ENCODE measurements around the gene TXNDC16.
"Not testable (repeated sequence)": the region's sequence is repeated elsewhere in the genome, so short reads cannot be mapped to it uniquely, and the experiment has no call there.

TXNDC16 gene

DNA sequence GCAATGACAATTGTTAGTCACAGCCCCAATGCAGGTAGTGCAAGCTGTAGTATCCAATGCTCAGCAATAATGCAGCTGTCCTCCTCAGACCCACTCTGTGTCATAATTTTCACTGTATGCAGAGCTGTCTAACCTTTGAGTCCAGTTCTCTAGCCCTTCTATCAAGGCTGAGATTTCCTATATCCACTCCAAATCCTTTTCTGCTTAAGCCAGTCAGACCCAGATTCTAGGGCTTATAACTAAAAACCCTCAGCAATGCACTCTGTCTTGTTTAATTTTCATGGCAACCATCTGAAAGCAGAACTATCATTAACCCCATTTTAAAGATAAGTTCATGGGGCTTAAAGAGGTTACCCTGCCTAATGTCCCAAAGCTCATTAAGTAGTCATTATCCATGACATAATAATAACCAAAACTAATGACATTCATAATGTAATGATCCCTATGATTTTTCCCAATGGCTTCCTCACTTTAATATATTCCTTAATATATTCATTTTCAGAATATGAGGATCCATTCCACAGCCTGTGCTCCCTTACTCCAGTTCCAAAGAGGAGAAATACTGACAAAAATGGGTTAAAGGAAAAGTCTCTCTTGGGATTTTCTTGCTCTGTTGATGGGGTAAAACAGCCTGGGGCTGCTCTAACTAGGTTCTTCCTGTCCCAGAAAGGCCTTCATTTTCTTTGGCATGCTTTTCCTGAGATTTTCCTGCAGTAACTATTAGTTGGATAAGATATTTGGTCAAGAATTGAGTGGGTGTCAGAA lies 29.5 kb downstream of the TXNDC16 start:
- Histone ChIP-seq H3K36me3 (ENCODE audit: insufficient read depth, low read length) (no peaks in the 10 kb centered on the region), H3K27me3 (ENCODE audit: insufficient read depth, low read length) (no peaks in the 10 kb centered on the region), H2AFZ (ENCODE audit: low read depth, low read length) (no peak overlapping the region), H3K4me1 (ENCODE audit: insufficient read depth, low read length) (no peaks in the 10 kb centered on the region), H3K9me3 (ENCODE audit: low read length) (no peaks in the 10 kb centered on the region), H3K4me3 (ENCODE audit: low read length) (no peak overlapping the region)

DNA sequence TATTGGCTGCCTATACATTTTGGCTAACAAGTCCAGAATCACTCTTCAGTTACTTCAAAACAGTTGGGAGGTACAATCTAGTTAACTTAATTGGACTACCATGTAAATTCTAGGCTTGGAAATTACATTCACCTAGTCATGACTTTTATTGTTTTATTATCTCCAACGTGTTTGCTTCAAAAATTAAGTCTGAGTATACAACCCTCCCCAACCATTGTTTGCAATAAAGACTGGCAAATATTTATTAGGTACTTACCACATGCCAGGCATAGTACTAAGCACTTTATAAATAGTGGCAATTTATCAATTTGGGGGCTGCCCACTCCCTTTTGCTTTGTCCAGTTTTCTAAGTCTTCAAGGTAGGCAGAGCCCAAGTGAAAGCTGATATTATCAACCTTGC lies 30.3 kb downstream of the TXNDC16 start:
- Histone ChIP-seq H3K9me3 (ENCODE audit: low read length) (no peaks in the 10 kb centered on the region), H3K36me3 (ENCODE audit: insufficient read depth, low read length) (no peaks in the 10 kb centered on the region), H3K4me3 (ENCODE audit: low read length) (no peak overlapping the region), H3K4me1 (ENCODE audit: insufficient read depth, low read length) (no peaks in the 10 kb centered on the region), H3K27me3 (ENCODE audit: insufficient read depth, low read length) (no peaks in the 10 kb centered on the region), H2AFZ (ENCODE audit: low read depth, low read length) (no peak overlapping the region)

DNA sequence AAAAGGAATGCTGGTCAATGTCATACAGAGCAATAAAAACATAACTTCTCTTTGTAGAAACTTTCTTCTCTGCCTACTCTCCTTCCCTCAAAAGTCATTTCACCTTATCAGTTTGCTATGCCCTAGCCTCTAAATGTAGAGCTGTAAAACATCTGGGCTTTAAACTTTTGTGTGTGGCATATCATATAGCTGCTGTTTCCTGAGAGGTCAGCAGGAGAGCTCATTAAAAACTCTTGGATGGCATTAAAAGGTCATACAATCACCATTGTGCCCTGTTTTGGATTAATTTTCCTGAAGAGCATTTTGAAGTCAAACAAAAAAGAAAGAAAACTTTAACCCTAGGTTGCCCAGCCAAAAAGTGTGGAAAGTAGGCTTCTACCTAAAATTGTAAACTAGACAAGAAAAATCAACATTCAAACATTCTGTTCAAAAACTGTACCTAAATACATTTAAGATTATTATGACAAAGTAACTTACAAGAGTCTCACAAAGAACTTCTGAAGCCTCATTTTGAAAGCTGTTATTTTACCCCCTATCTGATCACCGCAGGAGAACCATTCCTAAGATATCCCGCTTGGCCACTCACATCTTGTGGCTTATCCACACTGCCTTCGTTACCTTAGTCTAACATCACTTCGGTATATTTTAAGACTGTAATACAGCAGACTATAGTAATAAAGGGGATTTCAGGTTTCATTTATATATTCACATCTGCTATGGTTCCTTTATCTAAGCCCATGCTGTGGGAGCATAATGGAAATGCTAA lies 38.1 kb downstream of the TXNDC16 start:
- no peaks in the 10 kb centered on the region for H3K9me3 ChIP-seq (ENCODE audit: low read length)
- no peaks in the 10 kb centered on the region for H3K4me1 ChIP-seq (ENCODE audit: insufficient read depth, low read length)
- no peaks in the 10 kb centered on the region for H3K27me3 ChIP-seq (ENCODE audit: insufficient read depth, low read length)
- H3K36me3 ChIP-seq (ENCODE audit: insufficient read depth, low read length), result no peaks in the 10 kb centered on the region
- no peak overlapping the region for H3K4me3 ChIP-seq (ENCODE audit: low read length)
- no peak overlapping the region for H2AFZ ChIP-seq (ENCODE audit: low read depth, low read length)

DNA sequence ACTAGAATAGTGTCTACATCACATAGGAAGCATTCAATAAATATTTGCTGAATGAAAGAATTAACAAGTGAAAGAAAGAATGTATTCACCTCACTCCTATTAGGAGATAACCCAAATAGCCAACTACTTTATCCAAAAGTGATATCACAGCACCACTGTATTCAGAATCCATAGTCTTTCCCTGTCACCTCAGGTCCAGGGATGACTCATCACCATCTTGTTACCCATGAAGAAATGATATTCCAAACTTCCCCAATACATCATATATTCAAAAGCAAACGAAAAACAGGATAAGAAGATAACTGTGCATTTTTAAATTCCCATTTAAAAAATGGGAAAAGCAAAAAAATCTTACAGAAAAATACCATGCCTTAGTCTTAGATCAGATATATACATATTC lies 39.1 kb downstream of the TXNDC16 start:
- H2AFZ ChIP-seq (ENCODE audit: low read depth, low read length), result no peak overlapping the region

DNA sequence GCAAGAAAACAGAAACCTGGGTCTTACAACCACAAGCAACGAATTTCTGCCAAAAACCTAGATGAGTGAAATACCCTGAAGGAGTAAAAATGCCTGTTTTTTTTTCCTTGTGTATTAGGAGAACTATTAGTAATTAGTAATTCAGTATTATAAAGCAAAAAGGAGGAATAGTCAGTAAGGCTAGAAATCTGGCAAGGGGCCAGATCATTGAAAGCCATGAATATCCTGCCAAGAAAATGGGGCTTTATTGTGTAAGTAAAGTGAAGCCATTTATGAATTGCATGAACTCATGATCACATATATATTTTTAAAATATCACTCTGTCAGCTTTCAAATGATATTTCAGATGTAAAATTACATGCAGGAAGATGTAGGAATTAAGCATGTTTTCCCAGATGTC lies 57.9 kb downstream of the TXNDC16 start:
- Histone ChIP-seq H3K27me3 (ENCODE audit: insufficient read depth, low read length) (no peaks in the 10 kb centered on the region), H3K36me3 (ENCODE audit: insufficient read depth, low read length) (peaks cover 3% of the 10 kb centered on the region), H3K4me1 (ENCODE audit: insufficient read depth, low read length) (no peaks in the 10 kb centered on the region), H3K4me3 (ENCODE audit: low read length) (no peak overlapping the region), H2AFZ (ENCODE audit: low read depth, low read length) (no peak overlapping the region), H3K9me3 (ENCODE audit: low read length) (no peaks in the 10 kb centered on the region)

More for the DNA sequence above, 39.1 kb downstream of the TXNDC16 start:
- no peaks in the 10 kb centered on the region for H3K27me3 ChIP-seq (ENCODE audit: insufficient read depth, low read length)
- H3K36me3 ChIP-seq (ENCODE audit: insufficient read depth, low read length), result no peaks in the 10 kb centered on the region
- H3K9me3 ChIP-seq (ENCODE audit: low read length), result no peaks in the 10 kb centered on the region
- H3K4me3 ChIP-seq (ENCODE audit: low read length), result no peak overlapping the region
- no peaks in the 10 kb centered on the region for H3K4me1 ChIP-seq (ENCODE audit: insufficient read depth, low read length)

DNA sequence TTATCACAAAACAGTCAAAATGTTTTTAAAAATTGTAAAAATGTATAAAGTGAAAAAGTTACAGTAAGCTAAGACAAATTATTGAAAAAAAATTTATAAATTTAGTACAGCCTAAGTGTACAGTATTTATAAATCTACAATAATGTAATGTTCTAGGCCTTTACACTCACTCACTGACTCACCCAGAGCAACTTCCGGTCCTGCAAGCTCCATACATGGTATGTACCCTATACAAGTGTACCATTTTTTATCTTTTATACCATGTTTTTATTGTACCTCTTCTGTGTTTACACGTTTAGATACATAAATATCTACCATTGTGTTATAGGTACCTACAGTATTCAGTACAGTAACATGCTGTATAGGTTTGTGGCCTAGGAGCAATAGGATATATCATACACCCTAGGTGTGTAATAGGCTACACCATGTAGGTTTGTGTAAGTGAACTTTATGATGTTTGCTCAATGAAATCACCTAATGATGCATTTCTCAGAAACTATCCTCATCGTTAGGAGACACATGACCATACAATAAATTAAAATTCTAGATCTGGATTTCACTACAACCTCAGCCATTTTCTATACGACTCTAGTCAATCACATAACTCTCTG lies 66.8 kb downstream of the TXNDC16 start:
- H3K4me1 ChIP-seq (ENCODE audit: insufficient read depth, low read length), result no peaks in the 10 kb centered on the region

DNA sequence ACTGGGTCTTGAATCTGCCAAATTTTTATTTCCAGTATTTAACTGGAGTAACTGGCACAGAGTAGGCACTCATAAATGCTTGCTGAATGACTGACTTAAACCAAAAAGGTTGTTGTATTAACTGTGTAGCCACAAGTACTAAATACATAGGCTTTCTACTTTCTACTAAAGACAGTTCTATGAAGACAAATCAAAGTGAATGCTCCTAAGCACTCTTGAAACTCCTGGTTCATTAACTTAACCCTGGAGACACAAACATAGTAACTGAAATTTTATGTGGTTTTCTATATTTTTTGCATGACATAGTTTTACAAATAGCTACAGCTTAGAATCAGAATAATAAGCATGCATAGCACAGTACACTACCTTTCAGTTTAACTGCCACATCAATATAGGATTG lies 70.4 kb downstream of the TXNDC16 start:
- Histone ChIP-seq H2AFZ (ENCODE audit: low read depth, low read length) (no peak overlapping the region), H3K4me1 (ENCODE audit: insufficient read depth, low read length) (no peaks in the 10 kb centered on the region), H3K36me3 (ENCODE audit: insufficient read depth, low read length) (no peaks in the 10 kb centered on the region), H3K9me3 (ENCODE audit: low read length) (no peaks in the 10 kb centered on the region), H3K27me3 (ENCODE audit: insufficient read depth, low read length) (no peaks in the 10 kb centered on the region), H3K4me3 (ENCODE audit: low read length) (no peak overlapping the region)

More for the DNA sequence above, 66.8 kb downstream of the TXNDC16 start:
- no peaks in the 10 kb centered on the region for H3K27me3 ChIP-seq (ENCODE audit: insufficient read depth, low read length)
- H2AFZ ChIP-seq (ENCODE audit: low read depth, low read length), result no peak overlapping the region
- H3K9me3 ChIP-seq (ENCODE audit: low read length), result no peaks in the 10 kb centered on the region
- H3K36me3 ChIP-seq (ENCODE audit: insufficient read depth, low read length), result peaks cover 3% of the 10 kb centered on the region
- H3K4me3 ChIP-seq (ENCODE audit: low read length), result no peak overlapping the region

DNA sequence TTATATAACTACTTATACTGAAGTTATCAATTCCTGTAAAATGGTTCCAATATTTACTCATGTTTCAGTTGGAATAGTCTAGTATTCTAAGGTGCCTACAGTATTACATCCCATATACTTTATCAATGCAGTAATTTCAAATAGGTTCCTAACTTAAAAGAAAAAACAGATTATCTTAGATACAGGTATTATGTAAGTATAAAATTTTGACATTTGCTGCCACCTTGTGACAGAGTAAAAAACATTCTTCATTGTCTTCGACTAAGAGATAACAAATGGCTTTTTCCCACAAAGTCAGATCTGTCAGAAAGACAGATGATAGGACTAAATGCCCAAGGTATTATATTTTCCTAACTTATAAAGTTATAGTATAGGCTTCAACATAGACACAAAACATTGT lies 78.7 kb downstream of the TXNDC16 start:
- Histone ChIP-seq H3K9me3 (ENCODE audit: low read length) (peaks cover 3% of the 10 kb centered on the region), H2AFZ (ENCODE audit: low read depth, low read length) (no peak overlapping the region), H3K36me3 (ENCODE audit: insufficient read depth, low read length) (no peaks in the 10 kb centered on the region), H3K4me1 (ENCODE audit: insufficient read depth, low read length) (no peaks in the 10 kb centered on the region), H3K27me3 (ENCODE audit: insufficient read depth, low read length) (no peaks in the 10 kb centered on the region), H3K4me3 (ENCODE audit: low read length) (no peak overlapping the region)

DNA sequence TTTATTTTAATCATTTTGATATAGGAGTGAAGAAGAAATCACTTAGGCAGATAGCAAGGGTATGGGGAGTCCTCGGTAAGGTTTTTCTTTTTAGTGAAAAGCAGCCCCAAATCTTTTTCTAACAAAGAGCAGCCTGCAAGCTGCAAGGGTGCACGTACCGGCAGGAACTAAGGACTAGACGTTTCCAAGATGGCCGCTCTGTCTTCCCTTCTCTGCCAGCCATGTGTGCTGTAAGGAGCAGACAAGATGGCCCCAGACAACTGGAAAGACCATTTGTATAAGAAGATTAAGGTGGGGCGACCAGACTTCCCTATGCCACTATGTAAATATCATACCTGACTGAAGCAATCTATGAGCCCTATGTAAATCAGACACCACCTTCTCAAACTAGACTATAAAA lies 79.6 kb downstream of the TXNDC16 start:
- Histone ChIP-seq H3K36me3 (ENCODE audit: insufficient read depth, low read length) (no peaks in the 10 kb centered on the region), H2AFZ (ENCODE audit: low read depth, low read length) (no peak overlapping the region)

DNA sequence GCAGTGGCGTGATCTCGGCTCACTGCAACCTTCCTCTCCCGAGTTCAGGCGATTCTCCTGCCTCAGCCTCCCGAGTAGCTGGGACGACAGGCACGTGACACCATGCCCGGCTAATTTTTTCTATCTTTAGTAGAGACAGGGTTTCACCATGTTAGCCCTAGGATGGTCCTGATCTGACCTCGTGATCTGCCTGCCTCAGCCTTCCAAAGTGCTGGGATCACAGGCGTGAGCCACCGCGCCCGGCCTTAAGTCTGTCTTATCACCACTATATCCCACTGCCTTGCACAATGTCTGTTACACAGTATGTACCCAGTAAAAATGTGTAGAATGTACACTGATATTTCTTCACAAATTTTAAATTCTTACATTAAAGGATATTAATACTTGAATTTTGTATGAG lies 80.1 kb downstream of the TXNDC16 start:
- not testable (repeated sequence) for H2AFZ ChIP-seq (ENCODE audit: low read depth, low read length); H3K9me3 ChIP-seq (ENCODE audit: low read length); H3K4me1 ChIP-seq (ENCODE audit: insufficient read depth, low read length); H3K27me3 ChIP-seq (ENCODE audit: insufficient read depth, low read length); H3K36me3 ChIP-seq (ENCODE audit: insufficient read depth, low read length); H3K4me3 ChIP-seq (ENCODE audit: low read length)

More for the DNA sequence above, 79.6 kb downstream of the TXNDC16 start:
- peaks cover 3% of the 10 kb centered on the region for H3K9me3 ChIP-seq (ENCODE audit: low read length)
- no peaks in the 10 kb centered on the region for H3K4me1 ChIP-seq (ENCODE audit: insufficient read depth, low read length)
- H3K27me3 ChIP-seq (ENCODE audit: insufficient read depth, low read length), result no peaks in the 10 kb centered on the region
- no peak overlapping the region for H3K4me3 ChIP-seq (ENCODE audit: low read length)

DNA sequence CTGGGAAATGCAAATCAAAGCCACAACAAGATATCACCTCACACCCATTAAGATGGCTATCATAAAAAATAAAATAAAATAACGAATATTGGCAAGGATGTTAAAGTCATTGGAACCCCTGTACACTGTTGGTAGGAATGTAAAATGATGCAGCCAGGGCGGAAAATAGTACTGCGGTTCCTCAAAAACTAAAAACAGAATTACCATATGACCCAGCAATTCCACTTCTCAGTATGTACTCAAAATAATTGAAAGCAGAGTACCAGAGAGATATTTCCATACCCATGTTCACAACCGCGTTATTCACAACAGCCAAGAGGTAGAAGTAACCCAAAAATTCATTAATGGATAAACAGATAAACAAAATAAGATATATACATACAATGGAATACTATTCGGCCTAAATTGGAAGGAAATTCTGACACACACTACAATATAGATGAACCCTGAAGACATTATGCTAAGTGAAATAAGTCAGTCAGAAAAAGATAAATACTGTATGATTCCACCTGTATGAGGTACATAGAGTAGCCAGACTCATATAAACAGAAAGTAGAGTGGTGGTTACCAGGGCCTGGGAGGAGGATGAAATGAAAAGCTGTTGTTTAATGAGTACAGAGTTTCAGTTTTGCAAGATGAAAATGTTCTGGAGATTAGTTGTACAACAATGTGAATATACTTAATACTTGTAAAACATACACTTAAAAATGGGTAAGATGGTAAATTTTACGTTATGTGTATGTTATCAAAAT lies 84.6 kb downstream of the TXNDC16 start:
- Histone ChIP-seq H2AFZ (ENCODE audit: low read depth, low read length) (no peak overlapping the region), H3K4me3 (ENCODE audit: low read length) (no peak overlapping the region), H3K9me3 (ENCODE audit: low read length) (no peaks in the 10 kb centered on the region), H3K4me1 (ENCODE audit: insufficient read depth, low read length) (no peaks in the 10 kb centered on the region), H3K36me3 (ENCODE audit: insufficient read depth, low read length) (no peaks in the 10 kb centered on the region), H3K27me3 (ENCODE audit: insufficient read depth, low read length) (no peaks in the 10 kb centered on the region)

DNA sequence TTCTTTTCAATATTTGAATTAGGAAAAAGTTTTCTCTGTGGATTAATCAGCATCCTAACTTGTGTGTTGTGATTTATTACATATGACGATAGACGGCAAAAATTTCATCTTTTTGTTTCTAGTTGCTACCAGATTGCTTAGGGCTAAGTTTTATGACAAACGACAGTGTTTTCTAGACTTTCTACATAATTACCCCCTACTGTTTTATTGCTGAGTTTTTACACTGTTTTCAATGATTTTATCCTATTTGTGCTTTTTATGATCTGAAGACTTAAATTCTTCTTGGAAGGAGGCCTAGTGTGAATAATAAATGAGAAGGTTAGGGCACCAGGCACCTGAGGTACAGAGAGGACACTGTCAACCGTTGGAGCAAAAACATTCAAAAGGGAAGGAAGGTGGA lies 88.1 kb downstream of the TXNDC16 start:
- no peak overlapping the region for H3K4me3 ChIP-seq (ENCODE audit: low read length)
- H3K36me3 ChIP-seq (ENCODE audit: insufficient read depth, low read length), result peaks cover 4% of the 10 kb centered on the region
- no peak overlapping the region for H2AFZ ChIP-seq (ENCODE audit: low read depth, low read length)
- no peaks in the 10 kb centered on the region for H3K4me1 ChIP-seq (ENCODE audit: insufficient read depth, low read length)
- H3K27me3 ChIP-seq (ENCODE audit: insufficient read depth, low read length), result no peaks in the 10 kb centered on the region
- H3K9me3 ChIP-seq (ENCODE audit: low read length), result peaks cover 5% of the 10 kb centered on the region

DNA sequence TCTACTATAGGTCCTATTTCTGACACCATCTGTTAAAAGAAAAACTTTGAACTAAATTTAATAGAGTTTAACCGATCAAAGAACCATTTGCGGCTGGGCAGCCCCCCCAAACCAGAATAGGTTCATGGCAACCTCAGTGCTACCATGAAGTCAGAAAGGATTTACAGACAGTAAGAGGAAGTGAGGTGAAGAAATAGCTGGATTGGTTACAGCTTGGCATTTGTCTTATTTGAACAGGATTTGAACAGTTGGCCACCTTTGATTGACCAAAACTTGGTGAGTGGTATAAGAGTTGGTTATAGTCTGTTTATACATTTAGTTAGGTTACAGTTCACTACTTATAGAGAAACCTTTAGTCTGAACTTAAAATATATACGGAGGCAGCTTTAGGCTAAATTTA lies 88.9 kb downstream of the TXNDC16 start:
- H3K9me3 ChIP-seq (ENCODE audit: low read length), result peaks cover 5% of the 10 kb centered on the region
- H3K4me3 ChIP-seq (ENCODE audit: low read length), result no peak overlapping the region
- H3K27me3 ChIP-seq (ENCODE audit: insufficient read depth, low read length), result no peaks in the 10 kb centered on the region
- no peaks in the 10 kb centered on the region for H3K4me1 ChIP-seq (ENCODE audit: insufficient read depth, low read length)
- H3K36me3 ChIP-seq (ENCODE audit: insufficient read depth, low read length), result peaks cover 4% of the 10 kb centered on the region
- H2AFZ ChIP-seq (ENCODE audit: low read depth, low read length), result no peak overlapping the region

All from neuron (in vitro differentiated cells).